Pulmonary artery endothelial cell (primary cell): ENCODE data around the gene FNDC3B. TPM values are rescaled to one million over a fixed set of nuclear protein-coding genes. Genes with fewer than 3 reads are reported as not detected.
"Not testable (repeated sequence)": the region's sequence is repeated elsewhere in the genome, so short reads cannot be mapped to it uniquely, and the experiment has no call there.

Source experiments
- DNase-seq: peaks from one replicate; pipeline ENCODE4 v3.0.0-alpha.2; 2011; ENCODE audit warnings: low read depth, low spot score
- total RNA-seq: library from RNA; depleted of rRNA; stranded (reverse); fragments of >200 nt; gene quantifications from 2 replicates; pipeline ENCODE4 v1.2.3, GENCODE V29; 2014

FNDC3B gene
- total RNA-seq, 1 donor from 2014 or later: 106 TPM

DNA sequence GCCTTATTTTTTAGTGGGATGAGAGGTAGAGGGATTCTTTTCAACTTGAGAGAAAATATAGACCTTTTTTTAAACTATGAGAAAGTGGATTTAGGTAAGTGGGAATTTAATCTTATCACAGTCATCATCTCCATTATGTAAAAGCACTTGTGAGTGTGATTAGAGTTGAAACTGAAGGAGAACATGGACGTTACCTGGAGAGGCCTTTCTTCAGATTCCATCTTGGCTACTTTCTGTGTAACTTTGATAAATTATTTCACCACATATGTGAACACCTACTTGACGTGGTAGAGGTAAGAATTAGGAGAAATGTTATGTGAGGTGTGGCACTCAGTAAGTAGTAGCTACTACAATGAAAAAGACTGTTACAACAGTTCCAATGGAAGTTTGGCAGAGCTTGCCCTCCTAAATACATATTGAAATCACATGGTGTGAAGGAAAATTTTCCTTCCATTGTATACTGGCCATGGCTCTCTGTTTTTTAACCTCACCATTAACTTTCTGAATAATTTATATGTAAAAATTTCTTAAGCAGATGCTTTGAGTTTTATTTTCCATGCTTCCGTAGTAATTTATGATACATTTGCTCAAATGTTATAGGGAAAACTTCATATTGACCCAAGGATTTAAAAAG, 193.3 kb downstream of the FNDC3B start:
- DNase-seq: no peak

DNA sequence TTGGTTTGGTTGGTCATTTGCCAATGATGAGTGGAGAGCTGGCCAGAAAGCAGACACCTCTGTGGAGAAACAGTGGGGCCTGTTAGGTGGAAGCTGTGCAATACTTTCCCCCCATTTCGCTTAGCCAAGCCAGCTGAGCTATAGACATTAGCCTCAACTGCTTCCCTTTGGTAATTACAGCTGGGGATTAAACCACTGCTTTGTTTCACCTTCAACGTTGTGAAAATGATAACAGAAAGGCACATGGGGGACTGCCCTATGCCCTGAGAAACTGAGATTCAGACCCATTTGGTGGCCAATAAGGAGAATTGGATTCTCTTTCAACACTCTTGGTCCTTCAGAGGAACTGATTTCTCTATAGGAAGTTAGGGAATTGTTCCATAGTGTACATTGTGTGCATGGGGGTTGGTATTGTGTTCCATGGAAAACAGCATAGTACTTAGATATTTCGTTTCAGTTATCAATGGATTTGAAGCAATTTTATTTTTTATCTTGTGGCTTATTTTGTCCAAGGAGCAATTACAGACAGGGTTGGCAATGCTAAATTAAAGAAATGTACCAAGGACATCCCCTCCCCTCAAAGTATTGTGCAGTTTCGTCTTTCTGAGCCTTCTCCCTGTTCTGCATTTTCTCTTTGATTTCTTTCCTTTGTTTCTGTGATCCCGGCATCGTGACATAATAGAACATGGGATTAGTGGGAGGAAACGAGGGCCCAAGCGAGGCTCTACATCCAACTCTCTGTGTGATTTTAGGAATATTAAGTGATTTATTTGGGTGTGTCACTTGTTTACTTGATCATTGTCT, 194.3 kb downstream of the FNDC3B start:
- no peak for DNase-seq

DNA sequence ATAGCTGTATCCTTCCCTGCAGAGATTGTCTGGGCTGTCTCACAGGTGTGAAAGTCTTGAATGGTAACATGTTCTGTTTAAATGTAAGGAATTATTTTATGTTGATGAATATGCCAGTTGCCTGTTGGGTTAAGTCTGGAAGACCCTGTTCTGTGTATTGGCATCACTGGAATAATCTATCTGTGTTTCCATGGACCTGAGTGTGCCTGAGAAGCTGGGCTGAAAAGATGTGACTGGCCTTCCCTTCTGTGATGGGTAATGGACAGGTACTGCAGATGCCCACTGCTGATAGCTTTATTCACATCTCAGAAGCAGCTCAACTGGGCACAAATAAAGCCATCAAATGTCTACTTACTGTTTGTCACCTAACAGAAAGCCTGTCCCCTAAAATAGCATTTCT, 196.3 kb downstream of the FNDC3B start:
- DNase-seq: no peak

DNA sequence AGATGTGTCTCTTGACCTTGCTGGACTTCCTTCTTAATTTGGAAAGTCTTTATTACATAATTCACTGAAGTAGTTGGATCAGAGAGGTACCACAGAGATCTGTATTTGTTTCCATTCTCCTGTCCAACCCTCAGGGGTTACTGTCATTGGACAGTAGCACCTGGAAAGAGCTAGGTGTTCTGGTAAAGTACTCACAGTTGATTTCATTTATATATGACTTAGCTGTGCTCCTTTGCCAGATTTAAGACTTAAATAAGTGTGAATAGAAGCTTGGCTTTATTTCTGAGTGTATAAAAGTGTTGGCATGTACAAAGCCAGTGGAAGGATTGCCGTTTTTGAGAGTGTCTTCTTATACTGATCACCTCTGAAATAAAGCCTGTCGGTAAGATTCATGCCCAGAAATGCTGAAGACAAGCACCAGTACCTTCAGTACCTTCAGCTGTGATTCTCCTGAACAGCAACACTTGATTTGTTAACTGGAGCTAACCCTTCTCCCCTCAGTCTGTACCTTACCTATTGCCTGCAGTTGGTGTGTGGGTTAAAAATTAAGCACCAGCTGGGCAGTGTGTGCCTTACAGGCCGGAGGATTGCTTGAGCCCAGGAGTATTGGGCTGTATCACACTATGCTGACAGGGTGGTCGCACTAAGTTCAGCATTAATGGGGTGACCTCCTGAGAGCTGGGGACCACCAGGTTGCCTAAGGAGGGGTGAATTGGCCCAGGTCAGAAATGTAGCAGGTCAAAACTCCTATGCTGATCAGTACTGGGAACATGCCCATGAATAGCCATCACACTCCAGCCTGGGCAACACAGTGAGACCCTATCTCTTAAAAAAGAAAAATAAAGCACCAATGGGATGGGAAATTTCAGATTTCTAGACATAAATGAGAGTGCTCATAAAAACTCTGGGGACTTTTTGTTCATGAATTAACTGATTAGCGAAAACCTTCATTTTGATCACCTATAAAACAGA, 197.7 kb downstream of the FNDC3B start:
- no peak for DNase-seq

DNA sequence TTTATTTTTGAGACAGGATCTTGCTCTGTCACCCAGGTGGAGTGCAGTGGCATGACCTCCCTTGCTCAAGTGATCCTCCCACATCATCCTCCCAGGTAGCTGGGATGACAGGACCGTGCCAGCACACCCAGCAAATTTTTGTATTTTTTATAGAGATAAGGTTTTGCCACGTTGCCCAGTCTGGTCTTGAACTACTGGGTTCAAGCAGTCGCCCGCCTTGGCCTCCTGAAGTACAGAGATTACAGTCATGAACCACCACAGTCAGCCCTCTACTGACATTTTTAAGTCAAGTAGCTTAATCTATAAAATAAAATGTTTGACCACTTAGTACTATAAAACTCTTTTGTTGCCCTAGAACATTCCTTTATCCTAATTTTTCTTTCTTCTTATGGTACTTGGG, 198.8 kb downstream of the FNDC3B start:
- DNase-seq: no peak

DNA sequence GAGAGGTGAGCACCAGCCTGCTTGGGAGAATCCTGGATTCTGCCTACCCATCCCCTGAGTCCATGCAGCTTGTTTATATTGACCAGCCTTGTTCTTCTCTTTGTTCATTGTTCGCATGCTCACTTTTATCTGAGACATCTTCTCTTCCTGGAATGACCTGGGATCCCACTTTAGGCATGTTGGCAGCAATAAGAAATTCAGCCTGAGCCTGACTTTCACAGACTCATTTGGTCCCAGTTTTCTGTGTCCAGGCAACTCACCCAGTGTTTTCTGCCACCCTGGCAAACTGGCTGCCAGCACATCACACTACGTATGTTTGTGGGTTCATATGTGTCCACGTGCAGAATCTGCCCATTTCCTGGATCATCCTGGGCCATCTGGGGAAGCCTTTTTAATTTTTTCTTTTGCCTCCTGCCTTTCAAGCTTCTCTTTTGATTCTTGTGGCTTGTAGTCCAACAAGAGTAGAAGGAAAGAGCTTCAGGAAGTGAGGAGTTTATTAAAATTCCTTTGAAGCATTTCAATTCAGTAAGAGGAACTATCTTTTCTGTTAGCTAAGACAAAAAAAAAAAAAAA, 199.9 kb downstream of the FNDC3B start:
- no peak for DNase-seq

DNA sequence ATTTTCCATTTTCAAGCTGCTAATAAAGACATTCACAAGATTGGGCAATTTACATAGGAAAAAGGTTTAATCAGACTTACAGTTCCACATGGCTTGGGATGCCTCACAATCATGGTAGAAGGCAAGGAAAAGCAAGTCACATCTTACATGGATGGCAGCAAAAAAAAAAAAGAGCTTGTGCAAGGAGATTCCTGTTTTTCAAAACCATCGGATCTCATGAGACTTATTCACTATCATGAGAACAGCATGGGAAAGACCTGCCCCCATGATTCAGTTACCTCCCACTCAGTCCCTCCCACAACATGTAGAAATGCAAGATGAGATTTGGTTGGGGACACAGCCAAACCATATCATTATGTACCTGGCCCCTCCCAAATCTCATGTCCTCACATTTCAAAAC, 202.0 kb downstream of the FNDC3B start:
- no peak for DNase-seq

DNA sequence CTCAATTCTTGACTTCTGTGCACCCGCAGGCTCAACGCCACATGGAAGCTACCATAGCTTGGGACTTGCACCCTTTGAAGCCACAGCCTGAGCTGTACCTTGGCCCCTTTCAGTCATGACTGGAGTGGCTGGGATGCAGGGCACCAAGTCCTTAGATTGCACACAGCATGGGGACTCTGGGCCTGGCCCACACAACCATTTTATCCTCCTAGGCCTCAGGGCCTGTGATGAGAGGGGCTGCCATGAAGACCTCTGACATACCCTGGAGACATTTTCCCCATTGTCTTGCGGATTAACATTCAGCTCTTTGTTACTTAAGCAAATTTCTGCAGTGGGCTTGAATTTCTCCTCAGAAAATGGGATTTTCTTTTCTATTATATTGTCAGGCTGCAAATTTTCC, 203.1 kb downstream of the FNDC3B start:
- DNase-seq: not testable (repeated sequence)

DNA sequence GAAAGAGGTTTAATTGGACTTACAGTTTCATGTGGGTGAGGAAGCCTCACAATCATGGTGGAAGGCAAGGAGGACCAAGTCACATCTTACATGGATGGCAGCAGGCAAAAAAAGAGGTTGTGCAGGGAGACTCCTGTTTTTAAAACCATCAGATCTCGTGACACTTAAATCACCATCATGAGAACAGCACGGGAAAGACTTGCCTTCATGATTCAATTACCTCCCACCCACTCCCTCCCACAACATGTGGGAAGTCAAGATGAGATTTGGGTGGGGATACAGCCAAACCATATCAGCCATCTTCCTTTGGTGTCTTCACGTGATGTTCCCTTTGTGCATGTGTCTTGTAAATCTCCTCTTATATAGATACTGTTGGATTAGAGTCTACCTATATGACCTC, 204.0 kb downstream of the FNDC3B start:
- DNase-seq: not testable (repeated sequence)

DNA sequence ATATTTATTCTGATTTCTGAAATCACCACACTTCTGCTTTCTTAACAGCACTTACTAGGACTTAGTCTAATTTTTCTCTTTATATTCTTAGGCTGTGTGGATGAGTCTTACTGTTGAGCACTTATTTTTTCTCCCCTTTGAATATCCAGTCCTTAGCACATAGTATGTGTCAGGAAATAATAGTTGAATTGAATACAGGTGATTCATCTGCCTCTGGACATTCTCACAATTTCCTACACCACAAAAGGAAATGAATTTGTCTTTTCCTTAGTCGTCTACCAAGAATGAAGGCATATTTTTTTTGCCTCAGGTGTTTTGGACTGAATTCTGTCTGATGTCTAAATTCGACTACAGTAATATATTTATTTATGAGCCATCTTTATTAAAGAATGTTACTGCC, 204.6 kb downstream of the FNDC3B start:
- DNase-seq: peak; percentile 29

DNA sequence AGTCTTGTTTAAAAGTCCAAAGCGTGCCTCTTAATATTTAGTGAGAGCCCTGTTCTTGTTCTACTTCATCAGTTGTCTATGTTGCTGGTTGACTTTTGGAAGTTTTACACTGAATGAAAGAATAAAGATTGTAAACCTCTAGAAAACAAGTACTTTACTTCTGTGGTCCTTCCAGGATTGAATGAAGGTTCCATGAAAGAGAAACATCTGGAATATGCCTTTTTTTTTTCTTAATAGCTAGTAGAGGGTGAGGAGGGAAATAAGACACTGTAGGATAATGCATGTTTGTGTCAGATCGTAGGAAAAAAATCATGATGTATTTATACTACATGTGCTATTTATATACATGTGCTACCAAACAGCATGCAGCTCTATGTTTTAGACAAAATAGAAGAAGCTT, 205.9 kb downstream of the FNDC3B start:
- DNase-seq: no peak

DNA sequence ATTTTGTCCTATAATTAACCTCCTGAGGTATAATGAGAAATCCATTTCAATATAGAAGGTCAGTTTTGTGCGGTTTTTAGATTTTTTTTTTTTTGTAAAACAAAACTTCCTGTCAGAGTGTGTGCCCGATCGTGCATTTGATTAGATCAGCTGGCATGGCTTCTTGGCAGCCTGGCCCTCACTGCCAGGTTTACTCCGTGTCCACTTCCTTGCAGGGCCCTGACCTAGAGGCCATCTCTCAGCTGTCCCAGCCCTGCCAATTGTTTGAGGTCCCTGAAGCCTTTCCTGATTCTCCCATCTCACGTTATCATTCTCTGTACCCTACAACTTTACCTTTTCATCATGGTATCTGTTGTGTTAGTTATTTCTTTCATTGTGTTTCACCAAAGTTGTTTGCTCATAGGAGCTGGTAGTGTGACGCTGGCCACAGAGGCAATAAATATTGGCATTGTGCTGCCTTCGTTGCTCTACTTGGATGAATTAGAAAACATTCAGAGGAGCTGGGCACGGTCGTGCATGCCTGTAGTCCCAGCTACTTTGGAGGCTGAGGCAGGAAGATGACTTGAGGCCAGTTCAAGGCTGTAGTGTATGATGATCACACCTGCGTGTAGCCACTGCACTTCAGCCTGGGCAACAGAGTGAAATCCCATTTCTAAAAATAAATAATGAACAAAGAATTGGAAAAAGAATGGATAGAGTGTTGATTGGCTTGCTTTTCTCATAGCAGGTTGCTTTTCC, 206.9 kb downstream of the FNDC3B start:
- peak; percentile 7 for DNase-seq

DNA sequence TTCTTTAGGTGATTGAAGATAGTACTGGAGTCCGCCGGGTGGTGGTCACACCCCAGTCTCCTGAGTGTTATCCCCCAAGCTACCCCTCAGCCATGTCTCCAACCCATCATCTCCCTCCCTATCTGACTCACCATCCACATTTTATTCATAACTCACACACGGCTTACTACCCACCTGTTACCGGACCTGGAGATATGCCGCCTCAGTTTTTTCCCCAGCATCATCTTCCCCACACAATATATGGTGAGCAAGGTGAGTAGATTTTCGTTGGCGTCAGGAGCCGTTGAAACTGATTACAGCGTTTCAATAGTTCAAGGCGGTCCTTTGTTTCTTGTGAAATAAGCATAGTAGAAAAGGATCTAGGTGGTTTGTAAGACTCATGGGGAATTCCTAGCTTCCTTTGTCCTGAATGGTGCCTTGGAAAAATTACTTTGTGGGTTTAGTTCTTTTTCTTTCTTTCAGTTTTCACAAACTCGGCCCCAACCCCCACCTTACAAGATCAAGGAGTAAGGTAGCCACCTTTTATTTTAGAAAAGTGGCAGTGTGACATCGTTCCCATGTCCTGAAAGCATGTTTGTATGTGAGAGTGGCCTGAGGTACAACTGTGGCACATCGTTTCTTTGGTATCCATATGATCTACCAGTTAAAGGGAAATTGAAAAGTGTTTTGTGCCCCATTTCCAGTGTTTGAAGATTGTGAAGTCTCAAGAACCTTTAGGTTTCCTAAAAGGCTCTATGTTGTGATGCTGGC, 208.3 kb downstream of the FNDC3B start:
- no peak for DNase-seq

DNA sequence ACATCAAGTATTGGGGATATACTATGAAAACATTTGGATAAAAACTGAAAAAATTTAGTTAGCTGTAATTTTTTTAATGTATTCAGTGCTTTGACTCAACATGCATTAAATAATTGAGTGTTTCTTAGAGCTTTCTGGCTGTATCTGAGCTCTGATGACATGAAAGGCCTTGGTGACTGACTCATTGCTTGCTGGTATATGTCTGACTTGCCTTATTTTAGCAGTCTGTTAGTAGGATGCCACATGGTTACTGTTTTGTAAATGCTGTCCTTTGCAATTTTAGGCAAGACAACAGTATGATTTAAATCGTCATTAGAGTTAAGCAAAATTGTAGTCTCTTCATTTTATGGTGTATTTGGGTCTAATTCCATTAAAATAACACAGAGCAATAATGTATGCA, 209.7 kb downstream of the FNDC3B start:
- no peak for DNase-seq

DNA sequence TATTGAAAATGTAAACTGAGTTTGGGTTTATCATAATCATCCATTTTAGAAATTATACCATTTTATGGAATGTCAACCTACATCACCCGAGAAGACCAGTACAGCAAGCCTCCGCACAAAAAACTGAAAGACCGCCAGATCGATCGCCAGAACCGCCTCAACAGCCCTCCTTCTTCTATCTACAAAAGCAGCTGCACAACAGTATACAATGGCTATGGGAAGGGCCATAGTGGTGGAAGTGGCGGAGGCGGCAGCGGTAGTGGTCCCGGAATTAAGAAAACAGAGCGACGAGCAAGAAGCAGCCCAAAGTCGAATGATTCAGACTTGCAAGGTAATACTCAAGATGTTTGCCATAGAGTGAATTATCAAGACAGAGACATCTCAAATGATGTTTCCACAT, 211.8 kb downstream of the FNDC3B start:
- no peak for DNase-seq

DNA sequence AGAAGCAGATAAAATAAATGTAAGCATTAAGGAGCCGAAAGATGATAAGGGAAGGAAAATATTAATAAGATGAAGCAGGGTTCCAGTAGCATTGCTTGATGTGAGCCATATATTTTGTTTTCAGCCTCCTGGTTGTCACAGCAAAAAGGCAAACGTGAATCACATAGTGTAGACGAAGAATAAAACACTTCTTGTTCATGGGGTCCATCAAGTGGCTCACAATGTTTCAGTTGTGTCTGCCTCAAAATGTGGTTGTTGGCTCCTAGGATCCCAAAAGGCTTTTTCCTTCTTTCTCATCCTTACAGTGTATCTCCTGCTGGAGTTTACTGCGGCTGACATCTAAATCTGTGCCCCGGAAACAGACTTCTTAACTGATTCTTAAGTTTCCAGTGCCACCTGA, 213.8 kb downstream of the FNDC3B start:
- no peak for DNase-seq

DNA sequence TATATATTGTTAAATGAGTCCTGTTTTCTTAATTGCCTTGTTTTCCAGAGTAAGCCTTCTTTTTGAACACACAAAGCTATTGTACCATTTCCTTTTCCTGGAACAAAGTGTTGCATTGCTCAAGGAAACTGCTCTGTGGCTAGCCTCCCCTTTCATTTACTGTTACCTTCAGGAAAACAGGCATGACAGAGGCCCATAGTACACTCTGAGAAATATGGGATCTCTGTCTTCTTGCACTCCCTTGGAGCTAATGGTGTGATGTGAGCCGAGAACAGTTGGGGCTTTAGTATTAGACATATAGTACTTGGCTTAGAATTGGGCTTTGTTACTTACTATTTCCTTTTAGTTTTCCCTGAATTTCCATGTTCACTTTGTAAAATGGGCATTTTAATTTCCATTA, 215.2 kb downstream of the FNDC3B start:
- DNase-seq: no peak

DNA sequence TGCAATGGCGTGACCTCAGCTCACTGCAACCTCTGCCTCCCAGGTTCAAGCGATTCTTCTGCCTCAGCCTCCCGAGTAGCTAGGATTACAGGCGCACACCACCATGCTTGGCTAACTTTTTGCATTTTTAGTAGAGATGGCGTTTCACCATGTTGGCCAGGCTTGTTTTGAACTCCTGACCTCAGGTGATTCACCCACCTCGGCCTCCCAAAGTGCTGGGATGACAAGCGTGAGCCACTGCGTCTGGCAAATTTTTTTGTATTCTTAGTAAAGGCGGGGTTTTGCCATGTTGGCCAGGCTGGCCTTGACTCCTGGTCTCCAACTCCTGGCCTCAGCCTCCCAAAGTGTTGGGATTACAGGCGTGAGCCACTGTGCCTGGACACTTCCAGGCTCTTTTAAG, 215.9 kb downstream of the FNDC3B start:
- DNase-seq: not testable (repeated sequence)

DNA sequence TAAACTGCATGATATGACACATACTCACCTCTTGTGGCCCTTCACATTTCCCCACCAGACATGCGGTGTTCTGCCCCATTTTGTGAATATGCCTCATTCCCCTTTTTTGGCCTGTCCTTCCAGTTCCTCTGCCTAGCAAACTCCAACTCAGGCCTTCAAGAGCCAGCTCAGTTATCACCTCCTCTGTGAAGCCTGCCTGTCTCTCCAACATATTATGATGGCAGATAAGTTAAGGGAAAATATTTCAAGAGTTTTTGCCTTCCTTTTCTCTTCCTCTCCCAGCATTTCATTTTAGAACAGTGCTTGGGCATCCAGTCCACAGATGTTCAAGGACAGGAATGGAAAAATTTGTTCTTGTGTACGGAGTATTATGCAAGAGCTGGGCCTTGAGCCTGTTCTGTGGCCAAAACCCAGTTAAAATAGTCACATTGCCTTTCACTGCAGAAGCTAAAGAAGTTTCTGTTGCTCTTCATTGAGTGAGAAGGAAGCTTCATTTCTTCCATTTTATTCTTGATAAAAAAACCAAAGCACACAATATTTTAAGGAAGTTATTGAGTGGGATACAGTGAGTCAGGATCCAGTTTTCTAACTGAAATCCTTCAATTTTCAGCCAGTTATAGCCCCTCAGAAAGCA, 216.8 kb downstream of the FNDC3B start:
- no peak for DNase-seq
